M059J (cell line): ENCODE results near the gene GRID2IP. TPM values are rescaled to one million over a fixed set of nuclear protein-coding genes. Genes with fewer than 3 reads are reported as not detected.
A peak's percentile ranks its signal among the peaks of the same experiment; 100 is the strongest.
"Not testable (repeated sequence)": the region's sequence is repeated elsewhere in the genome, so short reads cannot be mapped to it uniquely, and the experiment has no call there.

Experiments used
- DNase-seq: peaks from one replicate; pipeline ENCODE4 v3.0.0-alpha.2; 2012; ENCODE audit warnings: low read depth
- total RNA-seq: library from RNA; depleted of rRNA; stranded (reverse); fragments of >200 nt; shearing (Covaris generic); gene quantifications from 2 replicates; pipeline ENCODE4 v1.2.3, GENCODE V29; 2014

Gene GRID2IP
- total RNA-seq, 1 experiment from 2014 or later = 0.02 TPM

- DNase-seq = no peak
These were observed 64.1 kb downstream of the GRID2IP start for GRCh38 chr7:6487184-6487545.

GRCh38 chr7:6486438-6487183 is 64.7 kb downstream of the GRID2IP start:
- DNase-seq = no peak

- no peak for DNase-seq
These were observed 68.5 kb downstream of the GRID2IP start for GRCh38 chr7:6482743-6483119.

- no peak for DNase-seq
These were observed 69.0 kb downstream of the GRID2IP start for GRCh38 chr7:6482307-6482706.

GRCh38 chr7:6481445-6481844 is 69.8 kb downstream of the GRID2IP start:
- DNase-seq = no peak

GRCh38 chr7:6480323-6480660 is 71.0 kb downstream of the GRID2IP start:
- DNase-seq = no peak

- no peak for DNase-seq
These were observed 72.2 kb downstream of the GRID2IP start for GRCh38 chr7:6479067-6479466.

- no peak for DNase-seq
These were observed 73.1 kb downstream of the GRID2IP start for GRCh38 chr7:6478186-6478585.

- no peak for DNase-seq
These were observed 74.0 kb downstream of the GRID2IP start for GRCh38 chr7:6477318-6477660.

GRCh38 chr7:6476596-6477317 is 74.5 kb downstream of the GRID2IP start:
- DNase-seq = no peak

GRCh38 chr7:6475433-6476186 is 75.7 kb downstream of the GRID2IP start:
- no peak for DNase-seq

GRCh38 chr7:6465862-6466261 is 85.4 kb downstream of the GRID2IP start:
- no peak for DNase-seq

- not testable (repeated sequence) for DNase-seq
These were observed 87.7 kb downstream of the GRID2IP start for GRCh38 chr7:6463609-6464008.

- no peak for DNase-seq
These were observed 89.2 kb downstream of the GRID2IP start for GRCh38 chr7:6461946-6462550.

- DNase-seq = no peak
These were observed 90.2 kb downstream of the GRID2IP start for GRCh38 chr7:6460990-6461584.

- no peak for DNase-seq
These were observed 91.0 kb downstream of the GRID2IP start for GRCh38 chr7:6460303-6460702.

GRCh38 chr7:6458676-6459075 is 92.6 kb downstream of the GRID2IP start:
- not testable (repeated sequence) for DNase-seq

- peak; percentile 98 for DNase-seq
These were observed 97.5 kb downstream of the GRID2IP start for GRCh38 chr7:6453734-6454133.

- DNase-seq = no peak
These were observed 100.0 kb downstream of the GRID2IP start for GRCh38 chr7:6451224-6451705.

GRCh38 chr7:6450591-6450990 is 100.7 kb downstream of the GRID2IP start:
- peak; percentile 91 for DNase-seq

GRCh38 chr7:6449884-6450283 is 101.4 kb downstream of the GRID2IP start:
- DNase-seq = peak; percentile 94
